Neural progenitor cell (in vitro differentiated cells): ENCODE data around the gene CEP78. TPM values are rescaled to one million over a fixed set of nuclear protein-coding genes. Genes with fewer than 3 reads are reported as not detected.

ENCODE experiments used
- DNase-seq: peaks from one replicate; pipeline ENCODE4 v3.0.0-alpha.2; 2016; ENCODE audit warnings: low spot score
- H2AFZ ChIP-seq: fragments of 200-600 bp; sonication (generic); replicated peaks from 2 replicates; pipeline ENCODE4 v1.6.1; 2016; ENCODE audit warnings: antibody characterized with exemption
- H3F3A ChIP-seq: fragments of 200-600 bp; sonication (generic); 2 replicates; pipeline ENCODE4 v1.6.1; 2016; ENCODE audit warnings: antibody characterized with exemption, low read depth
- H3K27ac ChIP-seq: fragments of 200-600 bp; sonication (generic); 2 replicates; pipeline ENCODE4 v1.5.1; 2016; ENCODE audit warnings: mild to moderate bottlenecking
- H3K27me3 ChIP-seq: fragments of 200-600 bp; sonication (generic); 2 replicates; pipeline ENCODE4 v1.6.1; 2016; ENCODE audit warnings: mild to moderate bottlenecking, moderate library complexity
- H3K36me3 ChIP-seq: fragments of 200-600 bp; sonication (generic); 2 replicates; pipeline ENCODE4 v1.5.1; 2016
- H3K4me1 ChIP-seq: fragments of 200-600 bp; sonication (generic); 2 replicates; pipeline ENCODE4 v1.6.1; 2016; ENCODE audit warnings: mixed run types
- H3K4me2 ChIP-seq: fragments of 200-600 bp; sonication (generic); 2 replicates; pipeline ENCODE4 v1.6.1; 2016
- H3K4me3 ChIP-seq: fragments of 200-600 bp; sonication (generic); 2 replicates; pipeline ENCODE4 v1.5.1; 2016
- H3K79me2 ChIP-seq: fragments of 200-600 bp; sonication (generic); 2 replicates; pipeline ENCODE4 v1.6.1; 2016; ENCODE audit warnings: low read depth
- H3K9ac ChIP-seq: fragments of 200-600 bp; sonication (generic); 2 replicates; pipeline ENCODE4 v1.6.1; 2016
- H3K9me3 ChIP-seq: fragments of 200-600 bp; sonication (generic); 2 replicates; pipeline ENCODE4 v1.5.1; 2016; ENCODE audit warnings: low read depth
- H4K20me1 ChIP-seq: fragments of 200-600 bp; sonication (generic); 2 replicates; pipeline ENCODE4 v1.6.1; 2016; ENCODE audit warnings: low read depth
- H3K27ac Mint-ChIP-seq: 3 replicates; pipeline ENCODE4 v1.8.0; 2021; ENCODE audit warnings: mixed read lengths
- H3K27me3 Mint-ChIP-seq: 2 replicates; pipeline ENCODE4 v1.8.0; 2022; ENCODE audit warnings: low read depth, mild to moderate bottlenecking, inconsistent platforms, moderate library complexity, mixed read lengths; ENCODE audit not compliant: insufficient read depth
- H3K36me3 Mint-ChIP-seq: 3 replicates; pipeline ENCODE4 v1.8.0; 2021; ENCODE audit warnings: mixed read lengths
- H3K4me1 Mint-ChIP-seq: 3 replicates; pipeline ENCODE4 v1.8.0; 2021; ENCODE audit warnings: mixed read lengths
- H3K4me3 Mint-ChIP-seq: 3 replicates; pipeline ENCODE4 v1.8.0; 2021; ENCODE audit warnings: mild to moderate bottlenecking, moderate library complexity, mixed read lengths
- H3K9me3 Mint-ChIP-seq: 3 replicates; pipeline ENCODE4 v1.8.0; 2020; ENCODE audit warnings: mixed read lengths
- EZH2 ChIP-seq: fragments of 200-600 bp; sonication (generic); IDR thresholded peaks from 2 replicates; pipeline ENCODE4 v1.6.1; 2017; ENCODE audit warnings: antibody characterized with exemption, mild to moderate bottlenecking, moderate library complexity
- EZH2phosphoT487 ChIP-seq: fragments of 200-600 bp; sonication (generic); IDR thresholded peaks from 2 replicates; pipeline ENCODE4 v1.6.1; 2017; ENCODE audit warnings: antibody characterized with exemption
- small RNA-seq: library from RNA; depleted of rRNA; stranded (forward); fragments of <200 nt; gene quantifications from one replicate; pipeline ENCODE3, GENCODE V24; 2015
- total RNA-seq: library from RNA; depleted of rRNA; stranded (reverse); fragments of >200 nt; gene quantifications from 2 replicates; pipeline ENCODE4 v1.2.3, GENCODE V29; 2015; ENCODE audit warnings: low replicate concordance
- TF ChIP-seq, protein P1 (sequence below): fragments of 200-600 bp; sonication (generic); IDR thresholded peaks from 2 replicates; pipeline ENCODE4 v1.5.1; 2017; ENCODE audit warnings: antibody characterized with exemption, mild to moderate bottlenecking

The CEP78 gene
- total RNA-seq, 1 donor from 2014 or later: 122 TPM

DNA sequence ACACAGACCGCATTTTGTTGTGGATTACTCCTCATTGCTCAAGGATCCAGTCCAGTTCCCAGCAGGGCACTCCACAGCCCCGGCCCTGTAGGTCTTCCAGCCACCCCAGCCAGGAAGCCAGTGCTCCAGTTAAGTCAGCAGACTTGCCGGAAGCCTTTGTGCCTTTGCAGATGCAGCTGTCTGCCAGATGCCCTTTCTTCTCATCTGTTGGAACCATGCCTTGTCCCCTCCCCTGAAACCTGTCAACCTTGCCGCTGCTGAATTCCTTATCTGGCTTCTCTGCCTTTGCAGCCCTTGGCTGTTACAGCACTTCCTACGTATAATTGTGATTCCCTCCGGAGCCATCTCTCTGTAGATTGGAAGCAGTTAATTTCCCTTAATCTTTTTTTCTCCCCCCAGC is 89.5 kb downstream of the CEP78 start:
- H3K36me3 Mint-ChIP-seq: peaks cover 78% of the 10 kb centered on the region
- no peak overlapping the region for H2AFZ ChIP-seq

DNA sequence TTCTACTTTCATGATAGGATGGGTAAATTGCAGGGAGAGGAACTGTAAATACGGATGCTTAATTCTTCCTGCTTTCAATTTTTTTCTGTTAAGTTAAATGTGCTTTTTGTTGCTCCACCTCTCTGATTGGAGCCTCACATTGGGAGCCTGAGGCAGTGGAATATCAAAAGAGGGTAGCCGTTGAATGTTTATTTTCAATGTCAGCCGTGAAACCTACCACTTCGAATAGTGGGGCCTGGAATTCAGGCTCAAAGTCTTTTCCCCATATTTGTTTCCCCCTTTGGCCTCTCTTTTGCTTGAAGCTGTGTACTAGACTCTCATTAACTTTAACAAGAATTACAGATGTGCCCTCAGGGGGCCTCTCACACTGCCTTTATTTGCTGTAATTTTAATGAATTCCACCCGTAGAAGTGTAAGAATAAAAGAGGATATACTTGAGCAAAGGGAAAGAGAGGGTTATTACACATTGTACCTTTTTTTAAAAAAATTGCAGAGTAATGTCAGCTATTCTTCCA is 90.0 kb downstream of the CEP78 start:
- Mint-ChIP-seq H3K27ac (peak overlapping the region; percentile 90), H3K4me3 (no peak overlapping the region), H3K27me3 (no peaks in the 10 kb centered on the region), H3K4me1 (peaks cover 18% of the 10 kb centered on the region), H3K36me3 (peaks cover 77% of the 10 kb centered on the region), H3K9me3 (no peaks in the 10 kb centered on the region)
- Histone ChIP-seq H3K9me3 (no peaks in the 10 kb centered on the region), H4K20me1 (no peaks in the 10 kb centered on the region), H2AFZ (no peak overlapping the region), H3K36me3 (peaks cover 38% of the 10 kb centered on the region), H3K9ac (no peak overlapping the region), H3K4me1 (no peaks in the 10 kb centered on the region), H3K4me2 (no peak overlapping the region), H3F3A (peaks cover 32% of the 10 kb centered on the region), H3K27ac (no peak overlapping the region), H3K79me2 (peaks cover 19% of the 10 kb centered on the region), H3K27me3 (no peaks in the 10 kb centered on the region), H3K4me3 (no peak overlapping the region)
- DNase-seq: no peak
- TF ChIP-seq EZH2phosphoT487: no peak
- TF ChIP-seq, protein P1, sequence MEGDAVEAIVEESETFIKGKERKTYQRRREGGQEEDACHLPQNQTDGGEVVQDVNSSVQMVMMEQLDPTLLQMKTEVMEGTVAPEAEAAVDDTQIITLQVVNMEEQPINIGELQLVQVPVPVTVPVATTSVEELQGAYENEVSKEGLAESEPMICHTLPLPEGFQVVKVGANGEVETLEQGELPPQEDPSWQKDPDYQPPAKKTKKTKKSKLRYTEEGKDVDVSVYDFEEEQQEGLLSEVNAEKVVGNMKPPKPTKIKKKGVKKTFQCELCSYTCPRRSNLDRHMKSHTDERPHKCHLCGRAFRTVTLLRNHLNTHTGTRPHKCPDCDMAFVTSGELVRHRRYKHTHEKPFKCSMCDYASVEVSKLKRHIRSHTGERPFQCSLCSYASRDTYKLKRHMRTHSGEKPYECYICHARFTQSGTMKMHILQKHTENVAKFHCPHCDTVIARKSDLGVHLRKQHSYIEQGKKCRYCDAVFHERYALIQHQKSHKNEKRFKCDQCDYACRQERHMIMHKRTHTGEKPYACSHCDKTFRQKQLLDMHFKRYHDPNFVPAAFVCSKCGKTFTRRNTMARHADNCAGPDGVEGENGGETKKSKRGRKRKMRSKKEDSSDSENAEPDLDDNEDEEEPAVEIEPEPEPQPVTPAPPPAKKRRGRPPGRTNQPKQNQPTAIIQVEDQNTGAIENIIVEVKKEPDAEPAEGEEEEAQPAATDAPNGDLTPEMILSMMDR: no peak
- TF ChIP-seq EZH2: no peak

More for the DNA sequence above, 89.5 kb downstream of the CEP78 start:
- no peak overlapping the region for H3K27ac ChIP-seq
- no peak overlapping the region for H3K4me3 ChIP-seq
- DNase-seq: no peak
- no peaks in the 10 kb centered on the region for H3K4me1 ChIP-seq
- peaks cover 38% of the 10 kb centered on the region for H3K36me3 ChIP-seq
- H3K27ac Mint-ChIP-seq: peak overlapping the region; percentile 90
- TF ChIP-seq EZH2 (no peak), EZH2phosphoT487 (no peak)
- TF ChIP-seq, protein P1: no peak
- H3F3A ChIP-seq: peaks cover 32% of the 10 kb centered on the region
- H3K9ac ChIP-seq: no peak overlapping the region
- H3K4me3 Mint-ChIP-seq: no peak overlapping the region
- no peaks in the 10 kb centered on the region for H3K9me3 Mint-ChIP-seq
- peaks cover 18% of the 10 kb centered on the region for H3K4me1 Mint-ChIP-seq
- H4K20me1 ChIP-seq: no peaks in the 10 kb centered on the region
- no peaks in the 10 kb centered on the region for H3K9me3 ChIP-seq
- H3K27me3 Mint-ChIP-seq: no peaks in the 10 kb centered on the region
- H3K4me2 ChIP-seq: no peak overlapping the region
- no peaks in the 10 kb centered on the region for H3K27me3 ChIP-seq
- peaks cover 19% of the 10 kb centered on the region for H3K79me2 ChIP-seq

DNA sequence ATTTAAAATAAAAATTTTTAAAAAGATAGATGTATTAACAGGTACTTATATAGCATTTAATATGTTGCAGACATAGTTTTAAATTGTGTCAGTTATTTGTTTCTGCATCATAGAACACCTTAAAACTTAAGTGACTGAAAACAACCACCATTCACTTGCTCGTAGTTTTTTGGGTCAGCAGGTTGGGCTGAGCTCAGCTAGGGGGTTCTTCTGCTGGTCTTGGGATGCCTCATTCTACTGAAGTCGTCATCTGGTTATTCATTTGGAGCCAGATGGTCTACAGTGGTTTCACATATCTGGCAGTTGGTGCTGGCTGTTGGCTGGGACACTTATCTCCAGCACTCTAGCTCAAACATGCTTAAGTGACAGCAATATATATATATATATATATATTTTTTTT is 90.7 kb downstream of the CEP78 start:
- Histone ChIP-seq H3K9ac (no peak overlapping the region), H4K20me1 (no peaks in the 10 kb centered on the region), H3K27me3 (no peaks in the 10 kb centered on the region), H3K27ac (no peak overlapping the region), H3K36me3 (peaks cover 38% of the 10 kb centered on the region), H3K4me3 (no peak overlapping the region), H3K4me2 (no peak overlapping the region), H3F3A (peaks cover 32% of the 10 kb centered on the region), H3K79me2 (peaks cover 19% of the 10 kb centered on the region), H2AFZ (no peak overlapping the region), H3K9me3 (no peaks in the 10 kb centered on the region), H3K4me1 (no peaks in the 10 kb centered on the region)
- DNase-seq: no peak
- Mint-ChIP-seq H3K36me3 (peaks cover 77% of the 10 kb centered on the region), H3K9me3 (no peaks in the 10 kb centered on the region), H3K4me3 (no peak overlapping the region), H3K27ac (no peak overlapping the region), H3K27me3 (no peaks in the 10 kb centered on the region), H3K4me1 (peaks cover 18% of the 10 kb centered on the region)
- TF ChIP-seq EZH2phosphoT487 (no peak), EZH2 (no peak)
- TF ChIP-seq, protein P1: no peak

Small RNA genes within 50 kb of the gene (small RNA-seq; reads per million reads assigned to genes)
- gene AL353705.4: 0.09 reads per million

Other genes with a start within 250 kb of the CEP78 start
- gene GNAQ, start 204.3 kb upstream of the CEP78 start, total RNA-seq: 38.2 and 87.9 TPM in 2 replicates
- 261 and 357 TPM in 2 replicates for gene PSAT1, start 61.0 kb downstream of the CEP78 start, total RNA-seq